ENCODE data around the gene COL4A1.
"Not testable (repeated sequence)": the region's sequence is repeated elsewhere in the genome, so short reads cannot be mapped to it uniquely, and the experiment has no call there.

COL4A1 gene

GRCh38 chr13:110114316-110114715, 192.6 kb downstream of the COL4A1 start:
- no peak for DNase-seq (ENCODE audit: low read depth in 2 of 2)

DNA sequence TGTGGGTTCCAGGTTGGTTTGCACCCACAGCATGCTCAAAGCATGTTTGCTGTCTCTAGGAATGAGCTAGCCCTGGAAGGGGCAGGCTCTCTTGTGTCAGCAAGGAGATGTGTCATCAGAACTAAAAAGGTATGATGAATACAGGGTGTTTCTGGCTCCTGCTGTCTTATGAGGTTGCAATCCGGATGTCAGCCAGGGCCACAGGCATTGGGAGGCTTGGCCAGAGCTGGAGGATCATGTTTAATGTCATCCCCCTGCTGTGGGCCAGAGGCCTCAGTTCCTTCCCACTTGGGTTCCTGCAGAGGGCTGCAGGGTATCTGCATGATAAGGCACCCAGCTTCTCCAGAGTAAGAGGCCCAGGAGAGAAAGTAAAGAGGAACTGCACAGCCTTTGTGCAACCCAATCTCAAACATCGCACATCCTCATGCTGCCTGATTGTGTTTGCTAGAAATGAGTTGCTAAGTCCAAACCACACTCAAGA, 193.6 kb downstream of the COL4A1 start:
- no peak for DNase-seq (ENCODE audit: low read depth in 2 of 2)

- DNase-seq (ENCODE audit: low read depth in 2 of 2) = not testable (repeated sequence)
Observed at GRCh38 chr13:110112379-110112778, 194.6 kb downstream of the COL4A1 start.

GRCh38 chr13:110110783-110111182, 196.2 kb downstream of the COL4A1 start:
- DNase-seq (ENCODE audit: low read depth in 2 of 2) = no peak

DNA sequence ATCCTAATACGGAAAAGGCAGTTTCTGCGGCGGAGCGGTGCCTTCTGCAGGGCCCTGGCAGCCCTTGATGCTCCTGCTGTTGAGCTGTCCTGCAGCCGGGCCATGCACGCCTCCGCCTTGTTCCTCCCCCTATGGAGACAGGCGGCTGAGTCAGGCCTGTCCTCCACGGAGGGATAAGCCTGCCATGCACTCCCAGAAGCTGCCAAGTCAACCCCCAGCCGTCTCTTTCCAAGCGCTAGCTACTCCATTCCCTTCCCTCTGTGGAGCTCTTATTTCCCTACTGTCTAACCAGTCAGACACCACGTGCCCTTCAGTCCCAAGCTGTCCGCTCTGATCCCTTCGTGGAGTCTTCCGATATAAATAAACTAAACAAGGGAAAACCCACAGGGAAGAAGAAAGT, 197.0 kb downstream of the COL4A1 start:
- DNase-seq (ENCODE audit: low read depth in 2 of 2) = no peak

DNA sequence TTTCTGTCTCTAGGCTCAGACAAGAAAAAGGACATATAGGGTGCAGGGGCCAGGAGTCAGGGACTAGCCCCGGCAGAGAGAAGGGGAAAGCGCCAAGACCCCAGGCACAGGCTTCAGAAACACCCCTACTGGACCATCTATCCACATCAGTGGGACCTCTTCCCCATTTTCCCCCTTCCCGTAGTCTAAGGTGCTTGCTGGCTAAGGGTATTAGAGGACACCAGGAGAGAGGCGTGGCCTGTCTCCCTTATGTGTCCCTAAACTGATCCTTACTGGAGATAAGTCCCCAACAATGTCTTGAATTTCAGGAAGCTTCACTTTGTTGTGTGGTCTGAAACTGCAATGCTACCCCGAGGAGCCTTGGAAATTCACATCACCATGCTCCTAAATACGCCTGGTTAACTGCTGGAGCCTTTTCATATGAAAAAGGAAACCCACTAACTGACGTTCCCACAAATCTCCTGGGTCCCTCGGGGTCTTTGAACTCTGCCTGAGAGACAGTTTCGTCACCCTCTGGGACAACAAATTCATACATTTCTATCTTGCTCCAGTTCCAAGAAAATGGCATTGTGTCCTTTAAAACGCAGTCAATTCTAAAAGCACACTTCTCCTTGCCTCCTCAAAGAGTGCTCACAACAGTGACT, 197.7 kb downstream of the COL4A1 start:
- DNase-seq (ENCODE audit: low read depth in 2 of 2) = no peak

- DNase-seq (ENCODE audit: low read depth in 2 of 2) = no peak
Observed at GRCh38 chr13:110108348-110109139, 198.4 kb downstream of the COL4A1 start.

- DNase-seq (ENCODE audit: low read depth in 2 of 2) = no peak
Observed at GRCh38 chr13:110107568-110108347, 199.2 kb downstream of the COL4A1 start.

GRCh38 chr13:110106726-110107125, 200.2 kb downstream of the COL4A1 start:
- no peak for DNase-seq (ENCODE audit: low read depth in 2 of 2)

DNA sequence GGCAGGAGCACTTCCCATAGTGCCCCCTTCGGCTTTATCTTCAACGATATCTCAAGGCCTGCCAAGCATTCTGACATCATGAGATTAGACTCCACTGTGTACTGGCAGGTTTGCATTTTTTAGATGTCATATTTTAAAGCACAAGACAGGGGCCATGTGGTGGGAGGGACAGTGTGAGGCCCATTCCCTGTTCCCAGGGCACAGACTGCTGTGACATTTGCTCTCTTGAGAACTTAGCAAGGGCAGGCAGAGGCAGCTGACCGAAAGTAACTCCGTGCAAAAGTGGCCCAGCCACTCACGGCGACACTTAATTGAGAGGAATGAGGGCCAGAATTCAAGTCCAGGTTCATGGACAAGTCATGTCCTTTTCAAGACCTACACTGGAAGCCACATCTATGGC, 201.8 kb downstream of the COL4A1 start:
- no peak for DNase-seq (ENCODE audit: low read depth in 2 of 2)

- DNase-seq (ENCODE audit: low read depth in 2 of 2) = no peak
Observed at GRCh38 chr13:110103534-110103933, 203.4 kb downstream of the COL4A1 start.

DNA sequence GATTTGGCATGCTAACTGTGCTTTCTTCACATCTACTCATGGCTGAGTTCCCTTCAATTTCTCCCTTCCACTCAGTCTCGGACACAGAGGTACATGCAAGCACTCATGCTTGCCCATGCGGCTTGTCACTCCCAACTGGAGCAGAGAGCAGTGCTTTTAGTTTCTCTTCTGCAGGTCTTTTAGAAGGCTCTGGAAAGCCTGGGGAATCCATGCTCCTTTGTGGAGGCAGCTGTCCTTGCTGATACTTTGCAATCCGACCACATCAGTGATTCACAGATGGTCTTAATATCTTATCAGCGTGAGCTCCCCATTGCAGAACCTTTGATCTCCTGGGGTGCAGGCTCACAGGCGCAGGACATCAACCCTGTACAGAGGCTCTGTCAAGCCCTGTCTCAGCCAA, 203.9 kb downstream of the COL4A1 start:
- DNase-seq (ENCODE audit: low read depth in 2 of 2) = no peak

DNA sequence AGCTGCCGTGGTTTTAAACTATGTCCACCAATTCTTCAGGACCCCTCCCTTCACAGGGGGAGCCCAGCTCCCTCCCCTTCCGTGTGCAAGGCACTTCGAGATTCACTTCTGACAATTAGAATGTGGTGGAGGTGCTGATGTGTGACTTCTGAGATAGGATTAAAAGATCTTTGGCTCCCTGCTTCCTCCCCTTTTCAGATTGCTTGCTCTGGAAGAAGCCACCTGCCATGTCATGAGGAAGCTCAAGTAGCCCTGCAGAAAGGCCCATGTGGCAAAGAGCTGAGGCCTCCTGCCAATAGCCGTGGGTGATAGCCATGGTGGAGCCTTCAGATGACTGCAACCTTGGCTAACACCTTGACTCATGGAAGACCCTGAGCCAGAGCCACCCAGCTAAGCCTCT, 204.9 kb downstream of the COL4A1 start:
- no peak for DNase-seq (ENCODE audit: low read depth in 2 of 2)

DNA sequence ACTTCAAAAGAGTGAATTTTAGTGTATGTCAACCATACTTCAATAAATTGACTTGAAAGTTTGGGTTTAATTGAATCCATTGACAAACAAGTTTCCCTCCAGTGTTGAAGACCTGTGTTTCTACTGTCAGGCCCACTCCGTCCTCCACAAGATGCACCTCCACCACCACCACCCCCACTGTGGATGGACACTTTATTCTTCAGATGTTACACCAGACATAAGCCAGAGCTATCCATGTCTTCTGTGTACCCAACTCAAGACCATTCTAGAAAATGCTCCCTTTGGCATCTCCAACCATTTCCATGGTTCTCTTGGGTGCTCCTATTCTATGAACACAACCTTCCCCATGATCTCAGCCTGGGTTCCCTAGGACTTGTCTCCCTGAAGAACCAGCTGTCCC, 207.0 kb downstream of the COL4A1 start:
- DNase-seq (ENCODE audit: low read depth in 2 of 2) = no peak
